ENCODE measurements around the gene PRRG2. TPM values are rescaled to one million over a fixed set of nuclear protein-coding genes. Genes with fewer than 3 reads are reported as not detected.
A peak's percentile ranks its signal among the peaks of the same experiment; 100 is the strongest.

PRRG2 gene
- total and polyA plus RNA-seq, 2 of the 13 experiments (the other 11 are each of a cell fraction or from before 2014, with no cell fraction given): 0.66 to 0.82 TPM

DNA sequence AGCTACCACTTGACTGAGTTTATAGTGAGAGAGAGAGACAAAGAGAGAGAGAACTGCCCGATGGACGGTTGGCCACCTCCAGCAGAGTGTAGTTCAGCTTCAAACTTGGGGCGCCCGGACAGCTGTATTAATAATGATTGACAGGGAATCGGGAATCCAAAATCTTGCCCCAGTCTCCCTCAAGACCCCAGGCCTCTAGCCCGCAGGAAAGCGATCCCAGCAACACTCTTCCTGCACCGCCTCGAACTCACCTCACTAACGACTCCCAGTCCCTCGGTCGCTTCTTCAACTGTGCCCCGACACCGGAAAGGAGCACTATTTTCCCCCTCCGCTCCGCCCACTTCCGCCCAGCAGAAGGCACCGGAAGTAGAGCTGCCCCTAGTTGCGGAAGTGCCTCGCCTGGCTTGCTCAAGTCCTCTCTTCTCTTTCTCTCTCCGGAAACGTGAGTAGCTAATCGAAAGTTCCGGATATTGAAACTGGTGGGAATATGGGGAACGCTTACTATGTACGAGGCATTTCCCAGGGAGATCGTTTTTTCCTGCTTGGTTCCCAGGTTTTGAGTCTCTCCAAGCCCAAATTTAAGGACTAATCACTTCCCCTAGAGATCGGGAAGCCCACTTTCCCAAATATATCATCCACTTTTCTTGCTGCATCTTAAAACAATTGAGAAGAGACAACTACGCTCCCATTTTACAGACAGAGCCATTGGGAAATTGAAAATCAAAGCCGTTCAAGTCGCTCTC is 681 bp upstream of the PRRG2 start, which contains the start of gene NOSIP (continued):
- TF ChIP-seq NFYC (CRISPR knock-in tag; IDR thresholded peaks at IDR 0.05): peak; percentile 61; the same call in 1 of the 2 replicates
- TF ChIP-seq, protein P1, sequence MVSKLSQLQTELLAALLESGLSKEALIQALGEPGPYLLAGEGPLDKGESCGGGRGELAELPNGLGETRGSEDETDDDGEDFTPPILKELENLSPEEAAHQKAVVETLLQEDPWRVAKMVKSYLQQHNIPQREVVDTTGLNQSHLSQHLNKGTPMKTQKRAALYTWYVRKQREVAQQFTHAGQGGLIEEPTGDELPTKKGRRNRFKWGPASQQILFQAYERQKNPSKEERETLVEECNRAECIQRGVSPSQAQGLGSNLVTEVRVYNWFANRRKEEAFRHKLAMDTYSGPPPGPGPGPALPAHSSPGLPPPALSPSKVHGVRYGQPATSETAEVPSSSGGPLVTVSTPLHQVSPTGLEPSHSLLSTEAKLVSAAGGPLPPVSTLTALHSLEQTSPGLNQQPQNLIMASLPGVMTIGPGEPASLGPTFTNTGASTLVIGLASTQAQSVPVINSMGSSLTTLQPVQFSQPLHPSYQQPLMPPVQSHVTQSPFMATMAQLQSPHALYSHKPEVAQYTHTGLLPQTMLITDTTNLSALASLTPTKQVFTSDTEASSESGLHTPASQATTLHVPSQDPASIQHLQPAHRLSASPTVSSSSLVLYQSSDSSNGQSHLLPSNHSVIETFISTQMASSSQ (IDR thresholded peaks at IDR 0.05; ENCODE audit: low read depth): peak; percentile 66
- TF ChIP-seq, protein P1 (CRISPR knock-in tag; IDR thresholded peaks at IDR 0.05; ENCODE audit: borderline replicate concordance): peak; percentile 20; the same call in 1 of the 2 replicates
- peak; percentile 59; the same call in 1 of the 2 replicates for TF ChIP-seq ZNF350 (CRISPR knock-in tag; IDR thresholded peaks at IDR 0.05; ENCODE audit: borderline replicate concordance, low read depth)
- TF ChIP-seq ATF1 (CRISPR knock-in tag; IDR thresholded peaks at IDR 0.05): peak; percentile 64; the same call in 1 of the 2 replicates
- TF ChIP-seq ZBTB42 (CRISPR knock-in tag; IDR thresholded peaks at IDR 0.05): no peak
- TF ChIP-seq PAF1 (CRISPR knock-in tag; IDR thresholded peaks at IDR 0.05): no peak
- TF ChIP-seq FOXC1 (CRISPR knock-in tag; IDR thresholded peaks at IDR 0.05; ENCODE audit: borderline replicate concordance): no peak; the same call in 1 of the 2 replicates
- TF ChIP-seq EZH2 (conservative IDR thresholded peaks at IDR 0.05; ENCODE audit: low read depth, low read length): no peak
- peak; percentile 76 for TF ChIP-seq SIN3B (IDR thresholded peaks at IDR 0.05; ENCODE audit: low read length)
- peak; percentile 57; the same call in 1 of the 2 replicates for TF ChIP-seq NFIC (IDR thresholded peaks at IDR 0.05; ENCODE audit: low read length)
- 0 out of 2 replicates have a peak, but pooled peaks have one; percentile 33 for TF ChIP-seq ZNF761 (CRISPR knock-in tag; conservative IDR thresholded peaks at IDR 0.05)
- peak; percentile 94 for TF ChIP-seq ZMYM3 (CRISPR knock-in tag; IDR thresholded peaks at IDR 0.05)
- TF ChIP-seq FOXK1 (CRISPR knock-in tag; IDR thresholded peaks at IDR 0.05; ENCODE audit: borderline replicate concordance, low read depth): peak; percentile 95
- no peak for TF ChIP-seq ZNF547 (CRISPR knock-in tag; IDR thresholded peaks at IDR 0.05)
- TF ChIP-seq ZNF263 (CRISPR knock-in tag; IDR thresholded peaks at IDR 0.05): peak; percentile 87
- peak; percentile 90 for TF ChIP-seq KDM5A (IDR thresholded peaks at IDR 0.05; ENCODE audit: borderline replicate concordance, low read length)
- TF ChIP-seq KLF11 (CRISPR knock-in tag; IDR thresholded peaks at IDR 0.05): peak; percentile 73; the same call in 1 of the 2 replicates
- TF ChIP-seq ZNF34 (CRISPR knock-in tag; IDR thresholded peaks at IDR 0.05; ENCODE audit: borderline replicate concordance): peak; percentile 80; the same call in 1 of the 2 replicates

Data from HepG2 (cell line).